ENCODE data around the gene COBL.

Gene COBL

DNA sequence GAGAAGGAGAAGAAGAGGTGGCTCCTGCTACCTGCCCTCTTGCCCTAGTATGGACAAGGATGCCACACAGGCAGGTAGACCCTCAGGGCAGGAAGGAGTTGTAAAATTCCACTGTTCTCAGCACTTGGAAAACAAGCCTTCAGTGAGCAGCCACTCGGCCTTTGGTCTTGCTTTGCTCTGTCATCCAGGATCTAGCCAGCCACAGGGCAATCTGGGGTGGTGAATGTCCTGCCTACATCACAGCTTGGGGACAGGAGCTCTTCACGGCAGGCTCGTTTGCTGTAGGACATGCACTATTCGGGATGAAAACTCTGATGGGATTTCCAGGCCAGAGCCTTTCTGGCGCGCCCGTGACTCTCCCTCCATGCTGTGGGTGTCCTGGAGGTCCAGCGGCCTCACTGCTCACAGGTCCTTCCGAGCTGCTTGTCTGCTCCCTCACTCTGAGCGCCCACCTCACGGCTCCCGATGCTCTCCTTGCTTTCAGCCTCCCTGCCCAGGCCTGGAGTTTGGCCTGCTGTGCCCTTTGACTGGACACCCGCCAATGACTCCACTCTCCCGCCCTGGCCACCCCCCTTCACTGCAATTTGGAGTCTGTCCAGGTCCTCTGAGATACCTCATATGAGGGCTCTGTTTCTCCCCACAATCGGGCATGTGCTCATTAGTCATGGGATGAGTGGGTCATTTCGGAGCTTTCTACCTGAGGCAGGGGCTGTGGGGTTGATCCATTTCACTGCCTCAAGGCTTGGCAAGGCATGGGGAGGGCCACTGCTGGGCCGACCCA is 306.7 kb downstream of the COBL start:
- TF ChIP-seq, protein P1, sequence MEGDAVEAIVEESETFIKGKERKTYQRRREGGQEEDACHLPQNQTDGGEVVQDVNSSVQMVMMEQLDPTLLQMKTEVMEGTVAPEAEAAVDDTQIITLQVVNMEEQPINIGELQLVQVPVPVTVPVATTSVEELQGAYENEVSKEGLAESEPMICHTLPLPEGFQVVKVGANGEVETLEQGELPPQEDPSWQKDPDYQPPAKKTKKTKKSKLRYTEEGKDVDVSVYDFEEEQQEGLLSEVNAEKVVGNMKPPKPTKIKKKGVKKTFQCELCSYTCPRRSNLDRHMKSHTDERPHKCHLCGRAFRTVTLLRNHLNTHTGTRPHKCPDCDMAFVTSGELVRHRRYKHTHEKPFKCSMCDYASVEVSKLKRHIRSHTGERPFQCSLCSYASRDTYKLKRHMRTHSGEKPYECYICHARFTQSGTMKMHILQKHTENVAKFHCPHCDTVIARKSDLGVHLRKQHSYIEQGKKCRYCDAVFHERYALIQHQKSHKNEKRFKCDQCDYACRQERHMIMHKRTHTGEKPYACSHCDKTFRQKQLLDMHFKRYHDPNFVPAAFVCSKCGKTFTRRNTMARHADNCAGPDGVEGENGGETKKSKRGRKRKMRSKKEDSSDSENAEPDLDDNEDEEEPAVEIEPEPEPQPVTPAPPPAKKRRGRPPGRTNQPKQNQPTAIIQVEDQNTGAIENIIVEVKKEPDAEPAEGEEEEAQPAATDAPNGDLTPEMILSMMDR (IDR thresholded peaks at IDR 0.05) = no peak

DNA sequence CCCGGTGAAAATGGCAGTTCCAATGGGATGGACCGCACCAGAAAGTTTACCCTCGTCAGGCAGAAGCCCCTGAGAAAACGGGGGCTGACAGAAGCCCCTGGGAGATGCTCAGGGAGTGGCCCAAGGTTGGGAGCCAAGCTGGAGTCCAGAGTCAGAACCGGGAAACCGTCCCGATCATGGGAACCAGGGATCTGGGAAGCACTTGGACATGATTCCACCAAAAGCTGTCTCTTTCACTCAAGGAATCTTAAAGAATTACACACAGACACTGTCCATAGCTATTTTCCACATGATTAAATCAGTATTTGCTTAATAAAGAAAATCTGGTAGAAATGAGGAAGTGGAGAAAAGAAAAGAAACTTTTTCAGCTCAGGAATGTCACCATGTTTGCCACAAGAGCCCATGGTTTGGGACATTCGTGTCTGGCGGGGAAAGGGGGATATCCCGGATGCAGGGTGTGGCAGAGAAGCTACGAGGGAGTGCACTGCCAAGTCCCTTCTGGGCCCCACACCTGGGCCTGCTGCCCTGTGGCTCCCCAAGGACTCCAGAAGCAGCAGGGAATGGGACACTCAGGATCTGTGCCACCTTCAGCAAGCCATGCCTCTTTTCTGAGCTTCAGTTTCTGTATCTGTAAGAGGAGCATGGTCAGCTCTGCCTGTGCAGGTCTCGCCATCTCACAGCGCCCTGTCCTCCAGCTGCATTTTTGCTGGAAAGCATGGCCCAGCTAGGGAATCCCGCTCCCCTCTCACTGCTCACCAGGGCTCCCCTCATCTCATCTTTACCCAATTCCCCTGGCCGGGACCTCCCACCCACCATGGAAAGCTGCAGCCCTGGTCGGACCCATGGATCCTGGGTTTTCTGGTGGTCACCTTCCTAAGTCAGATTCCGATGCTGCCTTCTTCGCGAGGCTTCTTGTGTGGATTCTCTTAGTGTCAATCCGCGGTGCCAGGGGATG is 308.8 kb downstream of the COBL start:
- TF ChIP-seq, protein P1 (IDR thresholded peaks at IDR 0.05) = no peak

DNA sequence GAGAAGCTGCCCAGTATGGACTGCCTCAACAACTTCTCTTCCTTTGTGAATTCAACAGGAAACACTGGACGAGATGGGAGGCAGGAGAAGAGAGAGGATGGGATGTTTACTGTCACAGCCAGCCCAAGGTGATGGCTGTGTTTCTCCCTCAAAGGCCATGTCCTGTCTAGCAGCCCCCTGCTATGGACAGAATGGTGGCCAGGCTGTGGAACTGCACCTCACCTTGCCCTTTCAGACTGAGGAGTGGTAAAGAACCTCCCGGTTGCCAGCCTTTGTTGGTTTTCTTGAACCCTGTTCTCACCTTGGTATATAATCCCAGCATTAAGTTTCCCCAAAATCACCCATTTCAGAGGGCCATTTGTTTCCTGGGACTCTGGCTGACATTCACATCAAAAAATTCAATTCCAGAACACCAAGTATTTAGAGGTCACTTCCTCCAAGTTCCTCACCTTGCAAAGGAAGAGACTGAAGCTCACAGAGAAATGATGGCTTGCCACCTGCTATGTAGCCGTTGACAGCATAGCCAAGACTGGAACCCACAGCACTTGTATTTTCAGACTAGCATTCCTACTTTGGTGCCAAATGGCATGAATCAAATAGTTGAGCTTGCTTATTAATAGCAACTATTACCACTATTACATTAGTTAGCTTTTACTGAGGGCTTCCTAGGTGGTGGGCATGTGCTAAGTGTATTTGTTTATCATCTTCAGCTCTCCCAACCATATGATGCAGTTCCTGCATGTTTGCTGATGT is 309.9 kb downstream of the COBL start:
- TF ChIP-seq, protein P1 (IDR thresholded peaks at IDR 0.05) = no peak

DNA sequence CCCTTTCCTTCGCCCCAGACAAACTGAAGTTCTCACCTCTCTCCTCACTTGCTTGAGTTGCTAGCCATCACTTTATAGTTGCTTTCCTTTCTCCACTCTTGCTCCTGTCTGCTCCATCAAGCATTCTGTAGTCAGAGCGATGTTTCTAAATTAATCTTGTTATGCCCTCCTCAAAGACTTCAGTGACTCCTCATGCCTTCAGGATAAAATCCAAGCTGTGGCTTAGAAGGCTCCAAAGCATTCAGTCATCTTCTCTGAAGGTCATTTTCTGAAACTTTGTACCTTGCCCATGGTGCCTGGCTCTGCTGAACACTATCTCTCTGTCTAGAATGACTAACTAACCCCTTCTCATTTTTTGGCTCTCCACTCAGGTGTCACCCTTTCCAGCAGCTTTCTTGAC is 311.5 kb downstream of the COBL start:
- TF ChIP-seq, protein P1 (IDR thresholded peaks at IDR 0.05) = no peak

DNA sequence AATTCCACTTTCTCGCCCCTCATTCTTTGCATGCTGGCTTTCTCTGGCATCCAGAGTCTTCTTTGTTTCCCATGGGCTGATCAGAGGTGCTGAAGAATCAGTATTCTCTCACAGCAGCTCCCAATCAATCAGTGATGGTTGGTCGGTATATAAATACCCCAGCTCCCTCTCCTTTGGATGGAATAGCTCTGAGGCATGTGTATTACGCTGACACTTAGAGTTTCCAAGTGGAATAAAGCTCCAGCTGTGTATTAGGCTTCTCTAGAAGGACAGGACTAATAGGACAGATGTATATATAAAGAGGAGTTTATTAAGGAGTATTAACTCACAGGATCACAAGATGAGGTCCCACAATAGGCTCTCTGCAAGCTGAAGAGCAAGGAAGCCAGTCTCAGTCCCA is 315.7 kb downstream of the COBL start:
- TF ChIP-seq, protein P1 (IDR thresholded peaks at IDR 0.05) = peak; percentile 24; the same call in 1 of the 2 replicates

DNA sequence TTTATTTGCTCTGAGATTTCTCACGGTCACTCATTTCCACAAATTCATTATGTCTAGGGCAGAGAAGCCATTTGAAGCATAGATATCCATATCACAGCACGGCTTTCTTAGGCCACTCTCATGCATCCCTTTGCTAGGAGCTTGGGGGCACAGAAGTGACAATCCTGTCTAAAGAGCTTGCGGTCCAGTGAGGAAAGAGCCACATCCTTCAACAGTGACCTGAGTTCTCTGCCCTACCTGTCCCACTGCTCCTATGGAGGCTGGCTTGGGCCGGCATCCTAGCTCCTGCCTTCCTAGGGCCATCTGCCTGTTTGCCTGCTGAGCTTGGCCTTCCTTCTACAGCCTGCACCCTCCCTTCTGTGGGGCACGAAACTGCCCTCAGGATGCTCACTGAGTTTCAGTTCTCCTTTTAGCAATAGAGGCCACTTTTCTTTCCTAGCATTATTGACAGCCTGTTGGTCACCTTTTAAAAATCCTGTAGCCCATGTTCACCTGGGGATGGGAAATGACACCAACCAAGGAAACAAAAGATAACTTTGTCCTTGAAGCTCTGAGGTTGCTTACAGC is 321.8 kb downstream of the COBL start:
- TF ChIP-seq, protein P1 (IDR thresholded peaks at IDR 0.05) = no peak

DNA sequence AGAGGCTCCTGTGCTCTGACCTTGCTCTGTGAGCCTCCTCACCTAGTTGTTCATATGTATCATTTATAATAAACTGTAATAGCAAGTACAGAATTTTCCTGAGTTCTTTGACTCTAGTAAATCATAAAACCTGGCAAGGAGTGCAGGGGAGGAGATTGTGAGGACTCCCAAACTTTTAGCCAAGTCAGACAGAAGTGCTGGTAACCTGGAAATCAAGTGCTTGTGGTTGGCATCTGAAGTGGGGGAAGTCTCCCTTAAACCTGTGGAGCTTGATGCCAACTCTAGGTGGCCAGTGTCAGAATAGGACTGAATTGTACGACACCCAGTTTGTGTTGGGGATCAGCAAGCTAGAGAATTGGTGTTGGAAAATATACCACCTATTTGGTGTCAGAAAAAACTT is 327.6 kb downstream of the COBL start:
- TF ChIP-seq, protein P1 (IDR thresholded peaks at IDR 0.05) = no peak

All from LNCAP (cell line).